NCI-H510A treated with DMSO at 0.1 percent for 48 hours (cell line): Measurements from ENCODE around the gene SPECC1L.

Experiments used
- DNase-seq: peaks from one replicate; lab custom pipeline; 2025; lab: John Stamatoyannopoulos, UW

SPECC1L gene

DNA sequence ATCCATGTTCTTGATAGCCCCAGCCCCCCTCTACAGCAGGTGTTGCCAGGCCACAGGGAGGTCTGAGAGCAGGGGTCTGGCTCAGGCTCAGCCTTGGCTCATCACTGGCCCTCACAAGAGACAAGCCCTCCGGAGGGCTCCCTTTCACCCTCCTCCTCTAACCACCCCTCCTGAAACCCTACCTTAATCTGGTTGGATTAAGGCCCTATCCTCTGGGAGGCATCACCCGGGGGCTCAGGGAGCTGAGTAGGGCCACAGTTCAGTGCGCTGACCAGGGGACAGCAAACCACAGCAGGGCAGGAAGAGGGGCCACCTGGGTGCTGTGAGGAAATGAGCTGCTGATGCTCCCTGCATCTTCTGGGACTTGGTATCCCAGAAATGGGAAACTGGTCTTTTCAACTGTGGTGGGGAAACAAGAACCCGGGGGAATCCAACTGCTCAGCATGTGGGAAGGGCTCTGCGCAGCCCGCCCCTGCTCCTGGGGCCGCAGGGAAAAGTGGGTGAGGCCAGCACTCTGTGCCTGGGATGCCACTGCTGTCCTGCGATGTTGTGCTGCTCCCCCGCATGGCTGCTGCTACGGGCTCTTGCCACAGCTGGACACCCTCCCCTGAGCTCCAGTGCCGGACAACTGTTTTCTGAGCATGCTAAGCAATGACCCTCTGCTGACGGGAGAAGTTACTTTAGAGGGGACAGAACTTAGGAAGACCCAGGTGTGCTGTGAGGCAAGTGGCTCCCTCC is 174.3 kb downstream of the SPECC1L start:
- DNase-seq: no peak

DNA sequence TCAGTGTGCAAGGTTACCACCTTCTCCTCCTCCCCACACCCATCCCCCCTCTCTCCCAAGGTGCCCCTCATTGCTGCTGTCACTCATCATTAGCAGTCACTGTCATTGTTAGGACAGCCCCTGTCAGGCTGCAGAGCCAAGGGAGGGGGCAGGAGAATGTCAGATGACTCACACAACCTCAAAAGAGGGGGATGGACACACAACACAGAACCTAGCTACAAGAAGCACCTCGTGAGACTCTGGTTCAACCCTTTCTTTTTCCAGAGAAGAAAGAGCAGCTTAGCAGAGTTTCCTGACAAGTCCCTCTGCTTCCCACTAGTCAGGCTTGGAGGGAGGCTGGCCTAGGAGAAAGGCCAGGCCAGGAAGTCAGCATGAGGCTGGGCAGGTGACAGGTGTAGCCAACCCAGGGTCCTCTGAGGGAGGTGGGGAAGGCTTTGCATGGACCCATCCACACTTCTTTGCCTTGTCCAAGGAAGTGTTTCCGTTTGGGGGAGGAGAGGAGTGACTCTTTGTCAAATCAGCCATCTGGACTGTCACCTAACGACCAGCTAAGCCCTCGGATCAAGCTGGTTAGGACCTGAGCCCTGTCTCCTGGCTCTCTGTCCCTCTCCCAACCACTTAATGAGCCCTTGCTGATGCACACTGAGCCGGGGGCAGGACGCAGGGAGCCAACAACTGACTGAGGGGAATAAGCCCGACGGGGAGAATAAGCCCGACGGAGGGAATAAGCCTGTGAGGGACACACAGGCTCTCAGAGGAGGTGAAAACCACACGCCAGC is 175.0 kb downstream of the SPECC1L start:
- peak; percentile 3 for DNase-seq

- no peak for DNase-seq
Observed at GRCh38 chr22:24446260-24446611, 175.6 kb downstream of the SPECC1L start.

DNA sequence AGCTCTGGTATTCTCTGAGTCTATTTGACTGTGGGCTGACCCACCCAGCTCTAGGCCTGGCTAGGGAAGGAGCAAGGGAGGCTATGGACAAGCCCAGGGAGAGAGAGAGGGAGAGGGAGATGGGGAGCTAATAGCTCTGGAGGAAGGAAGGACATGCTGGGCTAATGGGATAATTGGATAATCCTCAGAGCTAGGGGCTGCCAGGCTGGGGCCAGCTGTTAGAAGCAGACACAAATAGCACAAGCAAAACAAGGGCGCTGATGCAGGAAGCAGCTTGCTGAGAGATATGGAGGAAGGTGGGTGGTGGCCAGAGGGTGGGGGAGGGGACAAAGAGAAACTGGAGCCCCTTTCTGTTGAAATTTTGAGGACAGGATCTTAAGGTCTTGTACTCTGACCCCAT is 180.0 kb downstream of the SPECC1L start:
- no peak for DNase-seq

GRCh38 chr22:24451162-24451561 is 180.5 kb downstream of the SPECC1L start:
- DNase-seq: no peak

- no peak for DNase-seq
Observed at GRCh38 chr22:24453853-24454252, 183.2 kb downstream of the SPECC1L start.

- no peak for DNase-seq
Observed at GRCh38 chr22:24455039-24455438, 184.4 kb downstream of the SPECC1L start.

GRCh38 chr22:24455751-24456426 is 185.3 kb downstream of the SPECC1L start:
- no peak for DNase-seq

GRCh38 chr22:24457894-24458420 is 187.3 kb downstream of the SPECC1L start:
- no peak for DNase-seq

GRCh38 chr22:24459911-24460310 is 189.3 kb downstream of the SPECC1L start:
- DNase-seq: no peak

GRCh38 chr22:24460418-24461089 is 189.9 kb downstream of the SPECC1L start:
- no peak for DNase-seq

- DNase-seq: no peak
Observed at GRCh38 chr22:24463071-24463760, 192.6 kb downstream of the SPECC1L start.

DNA sequence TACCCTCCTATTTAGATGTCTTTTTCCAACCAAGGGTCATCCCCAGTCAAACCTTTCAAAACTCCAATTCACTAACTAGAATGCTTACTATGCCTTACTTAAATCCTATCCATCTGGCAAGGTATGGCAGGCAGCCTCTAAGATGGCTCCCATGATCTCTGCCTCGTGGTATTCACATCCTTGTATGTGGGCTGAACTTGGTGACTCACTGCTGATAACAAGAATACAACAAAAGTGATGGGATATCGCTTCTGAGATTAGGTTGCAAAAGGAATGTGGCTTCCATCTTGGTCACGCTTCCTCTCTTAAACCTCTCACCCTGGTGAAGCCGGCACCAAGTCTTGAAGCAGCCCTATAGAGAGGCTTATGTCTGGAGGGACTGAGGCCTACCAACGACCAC is 194.9 kb downstream of the SPECC1L start:
- no peak for DNase-seq

- no peak for DNase-seq
Observed at GRCh38 chr22:24465975-24466374, 195.3 kb downstream of the SPECC1L start.

DNA sequence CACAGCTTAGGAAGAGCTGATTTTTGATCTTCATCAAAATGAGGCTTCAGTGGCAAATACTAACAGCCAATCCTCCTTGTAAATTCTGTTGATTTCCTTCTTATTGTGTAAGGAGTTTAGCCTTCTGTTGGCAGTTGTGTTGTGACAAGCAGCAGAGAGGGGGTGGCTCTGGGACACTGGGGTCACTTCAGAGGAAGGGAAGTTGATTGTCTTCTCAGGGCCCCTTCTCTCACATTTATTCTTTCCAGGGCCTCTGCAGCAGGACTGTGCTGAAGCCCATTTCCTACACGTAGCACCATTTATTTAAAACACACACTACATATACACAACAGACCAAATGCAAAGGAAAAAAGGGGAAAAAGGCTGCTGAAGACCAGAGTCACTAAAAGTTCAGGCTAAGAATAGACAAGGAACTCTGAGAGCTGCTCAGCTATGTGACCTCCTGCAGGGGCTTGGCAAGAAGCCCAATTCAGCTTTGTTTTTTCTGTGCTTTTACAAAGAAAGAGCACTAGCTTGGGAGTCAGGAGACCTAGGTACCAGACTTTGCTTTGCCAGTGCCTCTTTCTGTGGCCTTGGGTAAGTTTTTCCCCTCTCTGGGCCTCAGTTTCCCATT is 196.2 kb downstream of the SPECC1L start:
- no peak for DNase-seq

- DNase-seq: no peak
Observed at GRCh38 chr22:24467340-24467739, 196.7 kb downstream of the SPECC1L start.
